Measurements from ENCODE around the gene GLCCI1.

DNA sequence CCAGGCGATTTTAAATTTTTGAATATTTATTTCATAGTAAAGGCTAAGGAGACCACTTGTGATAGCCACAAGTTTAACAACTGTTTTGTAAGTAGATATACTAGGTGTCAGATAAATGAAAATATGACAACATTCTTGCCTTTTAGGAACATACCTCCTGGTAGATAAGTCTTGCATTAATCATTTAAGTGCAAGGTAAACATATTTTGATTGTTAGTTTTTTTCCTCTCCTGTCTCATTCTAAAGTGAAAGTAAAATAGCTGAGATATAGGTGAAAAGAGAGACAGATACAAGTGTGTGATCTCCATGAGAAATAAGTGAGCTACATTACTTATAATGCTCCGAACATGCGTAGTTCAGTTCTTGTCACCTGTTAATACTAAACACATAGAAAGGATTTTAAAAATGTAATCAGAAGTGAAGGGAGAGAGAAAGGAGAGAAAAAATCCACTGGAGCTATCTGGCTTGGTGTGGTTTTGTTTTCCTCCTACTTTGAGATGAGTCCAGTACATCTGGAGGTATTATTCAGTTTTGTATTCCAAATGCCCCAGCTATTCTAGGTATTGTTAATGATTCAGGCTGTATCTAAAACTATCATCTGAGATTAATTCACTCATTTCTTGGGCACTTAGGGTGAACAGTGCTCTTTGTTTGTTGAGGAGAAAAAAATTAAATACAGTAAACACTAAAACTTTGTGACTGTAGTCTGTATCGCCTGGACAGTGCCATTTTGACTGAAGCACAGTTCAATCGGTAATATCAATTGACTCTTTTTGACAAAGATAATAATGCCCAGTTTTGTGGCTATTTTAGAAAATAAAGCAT, 21.2 kb downstream of the GLCCI1 start:
- TF ChIP-seq CTCF (IDR thresholded peaks at IDR 0.05; ENCODE audit: low read depth, low read length) (no peak), MYC (IDR thresholded peaks at IDR 0.05; ENCODE audit: low read depth, low read length) (no peak)
